T-helper 17 cell (primary cell): ENCODE measurements around the gene CHST15. TPM values are rescaled to one million over a fixed set of nuclear protein-coding genes. Genes with fewer than 3 reads are reported as not detected.

Experiments
- ATAC-seq: fragments of 150-1000 bp; cut with Tn5 transposase; 2 replicates; pipeline ENCODE4 v1.10.0; 2021; ENCODE audit warnings: mild to moderate bottlenecking, moderate library complexity
- DNase-seq, 3 donors: peaks; one replicate each; pipeline versions ENCODE4 v3.0.0 to v3.0.0-alpha.2; 2020 to 2021
- H3K9me3 ChIP-seq: one replicate; pipeline ENCODE4 v1.7.0; 2013; ENCODE audit warnings: low read length, mild to moderate bottlenecking; ENCODE audit not compliant: control insufficient read depth, poor library complexity, severe bottlenecking
- H3K27ac Mint-ChIP-seq: one replicate; pipeline ENCODE4 v1.8.0; 2022; ENCODE audit warnings: mild to moderate bottlenecking, moderate library complexity, mixed read lengths
- H3K27me3 Mint-ChIP-seq: one replicate; pipeline ENCODE4 v1.8.0; 2022; ENCODE audit warnings: mixed read lengths
- H3K36me3 Mint-ChIP-seq: one replicate; pipeline ENCODE4 v1.8.0; 2022; ENCODE audit warnings: low read depth, mixed read lengths
- H3K4me1 Mint-ChIP-seq: one replicate; pipeline ENCODE4 v1.8.0; 2022; ENCODE audit warnings: mild to moderate bottlenecking, mixed read lengths
- H3K4me3 Mint-ChIP-seq: one replicate; pipeline ENCODE4 v1.8.0; 2022; ENCODE audit warnings: mild to moderate bottlenecking, moderate library complexity, mixed read lengths
- total RNA-seq, 4 donors: library from RNA in 2 of 4; stranded (reverse) in 2 of 4; gene quantifications; one replicate each; pipeline ENCODE4 v1.2.3 and lab custom pipeline; 2022 to 2026

Gene CHST15
- total RNA-seq, 2 donors from 2014 or later = 0.26 to 3.3 TPM

DNA sequence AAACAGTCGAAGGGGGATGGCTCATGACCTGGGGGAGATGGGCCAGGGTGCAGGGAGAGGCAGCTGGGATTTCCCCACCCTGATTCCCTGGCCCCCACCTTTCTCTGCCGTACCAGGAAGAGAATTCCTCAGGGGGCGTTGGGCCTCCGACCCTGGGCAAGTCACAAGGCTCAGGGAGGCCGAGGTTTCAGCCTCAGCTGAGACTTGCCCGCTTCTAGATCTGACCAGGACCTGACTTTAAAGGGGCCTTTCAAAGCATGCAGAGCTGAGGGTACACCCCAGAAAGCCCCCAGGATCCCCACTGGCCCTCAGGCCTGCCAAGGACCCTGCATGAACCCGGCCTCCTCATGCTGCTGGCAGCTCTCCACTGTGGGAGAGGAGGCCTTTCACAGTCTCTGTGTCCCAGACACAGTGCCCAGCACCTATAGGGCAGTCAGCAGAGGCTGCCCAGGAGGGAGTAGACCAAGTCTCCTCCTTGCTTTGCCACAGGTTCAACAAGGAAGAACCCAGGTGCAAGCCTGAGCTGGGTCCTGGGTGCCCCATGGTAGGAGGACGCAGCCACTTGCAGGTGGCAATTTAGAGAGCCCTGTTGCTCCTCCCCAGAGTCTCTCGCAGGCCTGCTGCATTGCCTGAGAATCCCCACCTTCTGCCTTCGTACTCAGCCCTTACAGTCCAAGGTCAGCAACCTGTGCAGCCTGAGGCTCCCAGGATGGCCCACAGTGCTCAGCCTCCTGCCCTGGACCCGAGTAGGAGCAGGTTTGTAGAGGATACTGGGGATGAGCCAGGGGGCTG, 89.3 kb downstream of the CHST15 start:
- Mint-ChIP-seq H3K27ac (no peak overlapping the region), H3K36me3 (no peaks in the 10 kb centered on the region)

DNA sequence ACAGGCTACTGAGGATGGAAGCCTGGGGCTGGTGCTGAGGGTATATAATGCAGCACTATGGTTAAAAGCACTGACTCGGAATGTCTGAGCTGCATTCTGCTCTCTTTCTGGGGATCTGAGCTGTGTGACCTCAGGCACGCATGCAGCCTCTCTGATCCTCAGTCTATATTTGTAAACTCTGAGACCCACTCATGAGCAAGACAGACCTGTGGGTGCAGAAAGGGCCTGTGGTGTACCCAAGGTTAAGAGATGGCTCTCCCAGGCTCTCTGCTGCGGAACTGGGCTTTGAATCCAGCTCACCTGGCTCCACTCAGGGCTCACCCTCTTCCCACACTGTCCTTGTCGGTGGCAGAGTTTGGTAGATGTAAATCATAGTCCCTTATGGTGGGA, 89.9 kb downstream of the CHST15 start:
- no peak for DNase-seq
- Mint-ChIP-seq H3K27me3 (peaks cover 21% of the 10 kb centered on the region), H3K4me3 (no peak overlapping the region), H3K4me1 (peaks cover 2% of the 10 kb centered on the region), H3K27ac (no peak overlapping the region), H3K36me3 (no peaks in the 10 kb centered on the region)
- no peak for ATAC-seq
- no peaks in the 10 kb centered on the region for H3K9me3 ChIP-seq

More for the DNA sequence above, 89.3 kb downstream of the CHST15 start:
- Mint-ChIP-seq H3K4me1 (peaks cover 2% of the 10 kb centered on the region), H3K4me3 (no peak overlapping the region), H3K27me3 (peaks cover 15% of the 10 kb centered on the region)
- no peak for DNase-seq
- H3K9me3 ChIP-seq = no peaks in the 10 kb centered on the region
- no peak for ATAC-seq

DNA sequence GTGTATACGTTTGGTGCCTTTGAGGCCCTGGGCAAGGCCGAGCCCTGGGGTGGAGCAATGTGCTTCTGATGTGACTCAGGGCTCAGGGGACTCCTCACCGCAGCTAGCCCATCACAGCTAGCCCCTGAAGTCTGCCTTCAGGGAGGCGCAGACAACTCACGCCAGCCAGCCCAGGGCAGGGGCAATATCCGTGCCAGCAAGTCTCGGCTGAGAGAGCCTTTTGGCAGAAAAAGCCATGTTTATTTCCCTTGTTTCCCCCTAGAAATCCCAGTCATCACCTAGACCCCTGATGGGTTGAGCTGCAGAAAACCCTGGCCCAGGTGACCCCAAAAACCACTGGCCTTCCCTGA, 90.4 kb downstream of the CHST15 start:
- no peaks in the 10 kb centered on the region for H3K36me3 Mint-ChIP-seq
- H3K27me3 Mint-ChIP-seq = peaks cover 26% of the 10 kb centered on the region
- ATAC-seq (no peak), DNase-seq (no peak)
- H3K4me3 Mint-ChIP-seq = no peak overlapping the region
- no peak overlapping the region for H3K27ac Mint-ChIP-seq
- peaks cover 2% of the 10 kb centered on the region for H3K4me1 Mint-ChIP-seq
- H3K9me3 ChIP-seq = no peaks in the 10 kb centered on the region

DNA sequence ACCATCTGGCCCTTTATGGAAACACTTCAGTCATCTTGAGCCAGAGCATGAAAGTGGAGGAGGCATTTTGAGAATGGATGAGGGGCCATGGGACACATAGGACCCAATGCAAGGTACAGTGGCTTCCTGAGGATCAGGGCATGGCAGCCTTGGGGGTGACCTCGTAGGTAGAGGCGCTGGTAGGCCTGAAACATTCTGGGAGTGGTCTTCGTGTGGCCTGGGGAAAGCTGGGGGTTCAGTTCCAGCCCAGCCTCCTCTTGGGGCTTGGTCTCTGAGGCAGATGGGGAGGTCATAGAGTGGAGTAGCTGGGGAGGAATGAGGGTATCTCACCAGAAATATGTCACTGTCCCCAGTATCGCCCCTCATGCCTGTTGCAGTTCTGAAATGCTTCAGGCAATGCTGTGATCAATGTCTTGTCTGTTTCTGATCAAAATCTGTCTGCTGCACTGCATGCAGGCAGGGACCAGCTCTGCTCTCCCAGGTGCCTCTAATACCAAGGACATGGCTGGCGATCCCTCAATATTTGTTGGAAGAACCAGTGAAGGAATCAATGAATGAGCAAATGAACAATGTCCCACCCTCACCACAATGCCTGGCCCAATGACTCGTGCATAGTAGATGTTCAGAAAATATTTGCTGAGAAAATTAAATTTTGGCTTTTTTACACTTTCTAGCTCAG, 90.9 kb downstream of the CHST15 start:
- H3K27ac Mint-ChIP-seq = no peak overlapping the region
- no peaks in the 10 kb centered on the region for H3K36me3 Mint-ChIP-seq
- H3K4me3 Mint-ChIP-seq = no peak overlapping the region
- H3K4me1 Mint-ChIP-seq = peaks cover 2% of the 10 kb centered on the region
- ATAC-seq = no peak
- no peaks in the 10 kb centered on the region for H3K9me3 ChIP-seq
- peaks cover 29% of the 10 kb centered on the region for H3K27me3 Mint-ChIP-seq
- no peak for DNase-seq

DNA sequence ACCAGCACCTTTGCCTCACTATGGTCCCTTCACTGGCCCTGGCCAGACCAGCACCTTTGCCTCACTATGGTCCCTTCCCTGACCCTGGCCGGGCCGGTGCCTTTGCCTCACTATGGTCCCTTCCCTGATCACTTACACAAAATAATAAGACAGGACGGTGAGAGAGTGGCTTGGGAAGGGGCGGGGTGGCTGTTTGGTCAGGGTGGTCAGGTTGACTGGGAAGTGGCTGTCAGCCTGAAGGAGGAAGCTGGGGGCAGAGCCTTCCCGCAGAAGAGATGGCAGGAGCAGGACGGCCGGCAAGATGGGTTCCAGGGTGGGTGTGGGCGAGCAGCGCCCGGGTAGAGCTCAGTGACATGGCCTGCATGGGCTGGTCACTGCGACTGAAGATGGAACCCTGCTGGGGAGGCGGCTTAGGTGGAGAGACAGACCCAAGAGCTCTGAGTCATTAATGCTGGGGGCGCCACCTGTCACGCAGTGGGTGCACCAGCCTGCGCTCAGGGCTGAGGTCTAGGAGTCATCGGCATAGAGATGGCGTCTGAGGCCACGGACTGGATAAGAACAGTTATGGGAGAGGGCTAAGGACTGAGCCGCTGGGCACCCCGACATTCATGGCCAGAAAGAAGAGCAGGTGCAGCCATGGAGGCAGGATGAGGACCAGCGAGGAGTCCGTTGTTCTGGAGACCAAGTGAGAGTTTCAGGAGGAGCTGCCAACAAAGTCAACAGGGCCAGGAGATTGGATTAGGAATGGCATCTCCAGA, 91.8 kb downstream of the CHST15 start:
- DNase-seq (no peak), ATAC-seq (no peak)
- Mint-ChIP-seq H3K4me1 (peaks cover 2% of the 10 kb centered on the region), H3K27ac (no peak overlapping the region), H3K27me3 (peaks cover 29% of the 10 kb centered on the region), H3K36me3 (no peaks in the 10 kb centered on the region), H3K4me3 (no peak overlapping the region)
- no peaks in the 10 kb centered on the region for H3K9me3 ChIP-seq

DNA sequence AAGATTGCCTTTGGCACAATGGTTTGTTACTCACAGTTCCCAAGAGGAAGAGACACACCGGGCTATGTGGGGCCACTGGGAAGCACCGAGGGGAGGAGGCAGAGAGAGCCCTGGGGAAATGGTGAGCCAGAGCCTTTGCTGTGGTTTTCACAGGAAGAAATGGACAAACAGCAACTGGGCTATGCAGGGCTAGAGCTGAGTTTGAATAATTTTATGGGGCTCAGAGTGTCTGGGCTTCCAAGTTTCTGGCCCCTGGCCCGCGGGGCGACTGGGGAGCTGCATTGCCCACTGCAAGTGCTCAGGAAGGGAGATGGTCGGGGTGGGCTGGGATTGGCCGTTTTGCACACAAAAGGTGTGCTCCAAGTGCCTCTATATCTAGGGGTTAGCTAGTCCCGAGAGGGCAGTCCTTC, 92.6 kb downstream of the CHST15 start:
- no peak for DNase-seq
- H3K4me3 Mint-ChIP-seq = no peak overlapping the region
- H3K27me3 Mint-ChIP-seq = peaks cover 30% of the 10 kb centered on the region
- no peaks in the 10 kb centered on the region for H3K9me3 ChIP-seq
- no peak for ATAC-seq
- no peak overlapping the region for H3K27ac Mint-ChIP-seq
- peaks cover 2% of the 10 kb centered on the region for H3K4me1 Mint-ChIP-seq
- no peaks in the 10 kb centered on the region for H3K36me3 Mint-ChIP-seq

DNA sequence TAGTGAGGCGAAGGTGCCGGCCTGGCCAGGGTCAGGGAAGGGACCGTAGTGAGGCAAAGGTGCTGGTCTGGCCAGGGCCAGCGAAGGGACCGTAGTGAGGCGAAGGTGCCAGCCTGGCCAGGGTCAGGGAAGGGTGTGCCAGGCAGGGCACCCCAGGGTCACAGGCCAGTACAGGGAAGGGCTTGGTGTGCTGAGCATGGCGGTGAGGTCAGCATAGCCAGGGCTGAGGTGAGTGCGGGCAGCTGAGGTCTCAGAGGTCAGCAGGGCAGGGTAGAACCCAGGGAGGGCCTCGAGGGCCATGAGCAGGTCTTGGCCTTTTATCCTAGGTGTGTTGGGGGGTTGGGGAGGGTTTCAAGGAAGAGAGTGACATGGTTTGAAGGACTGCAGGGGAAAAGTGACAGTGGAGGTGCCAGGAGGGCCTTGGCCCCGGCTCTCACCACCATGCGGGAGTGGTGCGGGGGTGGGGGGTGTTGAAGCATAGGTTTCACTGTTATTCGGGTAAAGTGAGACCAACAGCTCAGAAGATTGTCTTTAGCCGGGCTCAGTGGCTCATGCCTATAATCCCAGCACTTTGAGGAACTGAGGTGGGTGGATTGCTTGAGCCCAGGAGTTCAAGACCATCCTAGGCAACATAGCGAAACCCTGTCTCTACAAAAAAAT, 93.3 kb downstream of the CHST15 start:
- Mint-ChIP-seq H3K4me1 (peaks cover 9% of the 10 kb centered on the region), H3K4me3 (no peak overlapping the region), H3K27me3 (peaks cover 37% of the 10 kb centered on the region), H3K36me3 (no peaks in the 10 kb centered on the region), H3K27ac (no peak overlapping the region)
- no peak for DNase-seq
- H3K9me3 ChIP-seq = no peaks in the 10 kb centered on the region
- no peak for ATAC-seq

DNA sequence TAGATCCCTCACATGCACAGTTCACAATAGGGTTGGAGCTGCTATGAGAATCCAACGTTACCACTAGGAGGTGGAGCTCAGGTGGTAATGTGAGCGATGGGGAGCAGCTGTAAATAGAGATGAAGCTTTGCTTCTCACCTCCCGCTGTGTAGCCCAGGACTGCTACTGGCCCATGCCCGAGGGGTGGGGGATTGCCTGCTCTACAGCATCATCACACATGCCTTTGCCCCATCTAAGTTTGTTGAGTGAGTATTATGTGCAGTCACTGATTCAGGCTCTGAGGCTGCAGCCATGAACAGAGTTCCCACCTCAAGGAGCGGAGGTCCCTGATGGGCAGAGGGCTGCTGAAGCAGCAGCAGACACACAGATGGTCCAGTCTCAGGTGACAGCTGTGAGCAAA, 94.1 kb downstream of the CHST15 start:
- no peaks in the 10 kb centered on the region for H3K9me3 ChIP-seq
- peaks cover 46% of the 10 kb centered on the region for H3K27me3 Mint-ChIP-seq
- no peak for ATAC-seq
- H3K36me3 Mint-ChIP-seq = no peaks in the 10 kb centered on the region
- no peak for DNase-seq
- H3K4me3 Mint-ChIP-seq = no peak overlapping the region
- no peak overlapping the region for H3K27ac Mint-ChIP-seq
- peaks cover 14% of the 10 kb centered on the region for H3K4me1 Mint-ChIP-seq

DNA sequence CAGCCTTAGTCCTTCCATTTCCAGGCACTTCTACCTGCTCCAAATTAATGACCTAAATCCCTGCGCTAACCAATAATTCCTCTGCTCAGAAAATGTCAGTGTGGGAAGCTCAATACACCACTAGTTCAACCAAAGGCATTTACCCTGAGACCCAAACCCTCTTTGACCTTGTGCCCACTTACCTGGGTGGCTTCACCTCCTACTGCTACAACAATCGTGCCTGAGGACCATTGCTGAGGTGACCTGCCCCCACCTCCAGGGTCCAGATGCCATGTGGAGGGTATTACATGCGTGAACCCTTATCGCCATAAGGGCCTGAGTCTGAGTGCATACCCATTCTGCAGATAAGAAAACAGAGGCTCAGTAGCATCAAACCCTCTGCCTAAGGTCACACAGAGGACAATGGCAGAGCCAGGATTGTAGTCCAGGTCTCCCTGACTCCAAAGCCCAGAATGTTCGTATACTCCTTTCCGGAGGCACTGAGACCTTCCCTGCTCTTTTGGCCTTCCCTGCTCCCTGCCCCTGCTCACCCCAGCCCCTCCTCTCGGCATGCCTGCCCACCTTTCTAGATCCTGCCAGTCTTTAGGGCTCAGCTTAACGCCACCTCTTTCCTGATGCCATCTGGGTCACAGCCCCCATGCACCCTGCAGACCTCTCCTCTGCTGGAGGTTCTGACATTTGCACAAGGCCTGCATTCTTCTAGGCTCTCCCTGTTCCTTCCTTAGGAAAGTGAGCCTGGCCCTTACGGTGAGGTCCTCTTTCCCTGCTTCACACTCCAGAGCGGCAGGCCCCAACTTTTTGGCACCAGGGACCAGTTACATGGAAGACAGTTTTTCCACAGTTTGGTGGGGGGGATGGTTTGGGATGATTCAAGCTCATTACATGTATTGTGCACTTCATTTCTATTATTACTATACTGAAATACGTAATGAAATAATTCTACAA, 94.9 kb downstream of the CHST15 start:
- DNase-seq (no peak), ATAC-seq (no peak)
- H3K36me3 Mint-ChIP-seq = peaks cover 2% of the 10 kb centered on the region
- no peaks in the 10 kb centered on the region for H3K9me3 ChIP-seq
- no peak overlapping the region for H3K4me3 Mint-ChIP-seq
- H3K27me3 Mint-ChIP-seq = peaks cover 54% of the 10 kb centered on the region
- peak overlapping the region; percentile 37 for H3K27ac Mint-ChIP-seq
- H3K4me1 Mint-ChIP-seq = peaks cover 18% of the 10 kb centered on the region

DNA sequence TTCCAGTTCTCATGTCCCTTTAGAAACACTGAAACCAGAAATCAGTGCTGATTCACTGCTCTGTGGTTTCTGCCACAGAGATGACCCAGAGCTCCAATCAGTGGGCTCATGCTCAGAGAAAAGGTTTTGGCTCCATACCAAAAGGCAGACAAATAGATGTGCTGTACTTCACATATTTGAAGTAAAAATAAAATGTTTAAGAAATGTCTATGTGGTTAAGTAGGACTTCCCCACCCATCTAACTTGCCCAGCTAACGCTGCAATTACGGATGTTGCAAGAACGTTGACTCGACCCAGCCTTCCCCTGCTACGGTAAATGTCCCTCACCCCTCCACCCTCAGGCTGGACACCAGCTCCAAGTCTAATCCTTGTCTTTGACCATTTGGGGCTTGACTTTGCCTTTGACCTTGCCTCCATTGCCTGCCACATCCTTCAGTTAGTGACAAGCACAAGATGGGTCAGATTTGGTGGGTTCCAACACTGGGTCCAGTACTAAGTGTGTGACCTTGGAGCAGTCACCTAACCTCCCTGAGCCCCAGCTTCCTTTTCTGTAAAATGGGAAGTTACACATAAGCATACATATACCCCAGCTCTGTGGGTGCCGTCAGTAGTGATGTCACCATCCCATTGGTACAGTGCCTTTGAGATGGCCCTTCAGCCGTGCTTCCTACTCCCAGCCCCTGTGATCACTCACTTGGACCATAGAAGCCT, 95.8 kb downstream of the CHST15 start:
- H3K27me3 Mint-ChIP-seq = peaks cover 62% of the 10 kb centered on the region
- peak; percentile 32 for ATAC-seq
- no peak for DNase-seq
- no peak overlapping the region for H3K27ac Mint-ChIP-seq
- peaks cover 2% of the 10 kb centered on the region for H3K36me3 Mint-ChIP-seq
- H3K4me3 Mint-ChIP-seq = no peak overlapping the region
- peaks cover 18% of the 10 kb centered on the region for H3K4me1 Mint-ChIP-seq
- H3K9me3 ChIP-seq = no peaks in the 10 kb centered on the region

DNA sequence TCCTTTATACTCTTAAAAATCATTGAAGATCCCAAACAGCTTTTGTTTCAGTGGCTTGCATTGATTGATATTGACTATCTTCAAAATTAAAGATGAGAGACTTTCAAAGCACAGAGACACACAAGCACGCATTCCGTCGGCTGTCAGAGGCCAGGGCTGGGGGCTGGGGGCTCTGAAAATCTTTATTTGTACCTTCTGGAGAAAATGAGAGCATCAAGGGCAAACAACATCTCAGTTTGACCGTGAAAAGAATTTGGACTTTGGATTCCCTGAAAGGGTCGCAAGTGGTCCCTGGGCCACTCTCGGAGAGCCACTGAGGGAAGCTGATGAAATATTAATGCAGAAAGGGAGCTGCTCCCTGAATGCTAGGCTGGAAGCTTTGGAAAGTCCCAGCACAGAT, 96.4 kb downstream of the CHST15 start:
- DNase-seq (no peak), ATAC-seq (no peak)
- Mint-ChIP-seq H3K4me3 (no peak overlapping the region), H3K36me3 (peaks cover 2% of the 10 kb centered on the region), H3K27ac (no peak overlapping the region), H3K27me3 (peaks cover 68% of the 10 kb centered on the region), H3K4me1 (peaks cover 18% of the 10 kb centered on the region)
- H3K9me3 ChIP-seq = no peaks in the 10 kb centered on the region

DNA sequence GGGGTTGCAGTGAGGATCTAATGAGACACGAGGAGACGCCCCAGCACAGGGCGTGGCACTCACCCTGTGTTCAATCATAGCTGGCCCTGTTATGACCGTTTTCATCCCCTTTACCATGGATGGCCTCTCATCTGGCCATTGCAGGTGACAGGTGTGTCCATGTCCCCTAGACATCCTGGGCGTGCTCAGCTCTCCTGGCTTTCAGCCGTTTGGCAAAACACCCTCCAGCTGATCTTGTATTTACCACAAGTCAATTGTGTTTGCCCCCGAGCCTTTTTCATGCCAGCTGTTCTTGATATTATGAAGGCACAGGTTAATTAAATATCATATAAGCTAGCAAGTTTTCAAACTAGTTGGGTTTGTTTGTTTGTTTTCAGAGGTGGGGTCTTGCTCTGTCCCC, 97.1 kb downstream of the CHST15 start:
- no peak for DNase-seq
- peaks cover 66% of the 10 kb centered on the region for H3K27me3 Mint-ChIP-seq

More for the DNA sequence above, 97.1 kb downstream of the CHST15 start:
- H3K27ac Mint-ChIP-seq = no peak overlapping the region
- no peak for ATAC-seq
- H3K36me3 Mint-ChIP-seq = peaks cover 2% of the 10 kb centered on the region
- H3K4me3 Mint-ChIP-seq = peak overlapping the region; percentile 81
- peaks cover 20% of the 10 kb centered on the region for H3K4me1 Mint-ChIP-seq
- no peaks in the 10 kb centered on the region for H3K9me3 ChIP-seq
